ENCODE data around the gene TMEM119. TPM values are rescaled to one million over a fixed set of nuclear protein-coding genes. Genes with fewer than 3 reads are reported as not detected.

TMEM119 gene
- total RNA-seq, 1 donor from 2014 or later: 34.6 TPM

DNA sequence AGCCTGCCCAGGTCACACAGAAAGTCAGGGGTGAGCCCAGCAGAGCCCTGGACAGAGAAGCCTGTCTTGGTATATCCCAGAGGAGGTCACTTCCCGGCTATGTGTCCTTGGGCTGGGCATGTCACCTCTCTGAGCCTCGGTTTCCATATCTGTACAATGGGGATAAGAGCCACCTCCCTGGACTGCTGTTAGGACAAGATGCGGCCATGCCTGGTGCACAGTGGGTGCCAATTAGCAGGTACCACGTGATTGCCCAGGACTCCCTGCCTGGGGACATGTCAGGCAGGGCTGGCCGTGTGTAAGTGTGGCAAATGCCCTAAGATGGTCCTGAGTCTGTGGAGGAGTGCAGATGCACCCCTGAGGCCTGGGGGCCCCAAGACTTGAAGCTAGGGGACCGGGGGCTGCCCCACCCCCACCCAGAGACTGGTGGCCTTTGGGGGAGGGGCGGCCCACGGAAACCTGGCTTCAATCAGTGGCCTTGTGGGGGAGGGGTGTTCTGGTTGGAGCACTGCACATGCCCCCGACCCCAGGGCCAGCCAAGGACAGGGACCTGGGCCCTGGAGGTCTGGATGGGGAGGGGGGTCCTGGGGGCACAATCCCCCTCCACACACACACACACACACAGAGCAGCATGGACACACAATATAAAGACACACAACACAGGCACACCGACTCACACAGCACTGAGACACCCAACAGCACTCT lies 878 bp downstream of the TMEM119 start:
- Histone ChIP-seq H3K9me3 (no peaks in the 10 kb centered on the region), H3K27ac (peak overlapping the region; percentile 86), H3K36me3 (no peaks in the 10 kb centered on the region), H3K4me1 (peaks cover 25% of the 10 kb centered on the region), H3K27me3 (no peaks in the 10 kb centered on the region), H3K4me3 (peak overlapping the region; percentile 41 to 52)
- TF ChIP-seq POLR2AphosphoS5 (IDR thresholded peaks at IDR 0.05; ENCODE audit: insufficient read depth in 1 of 2, low read depth in 1 of 2): no peak
- TF ChIP-seq, protein P1, sequence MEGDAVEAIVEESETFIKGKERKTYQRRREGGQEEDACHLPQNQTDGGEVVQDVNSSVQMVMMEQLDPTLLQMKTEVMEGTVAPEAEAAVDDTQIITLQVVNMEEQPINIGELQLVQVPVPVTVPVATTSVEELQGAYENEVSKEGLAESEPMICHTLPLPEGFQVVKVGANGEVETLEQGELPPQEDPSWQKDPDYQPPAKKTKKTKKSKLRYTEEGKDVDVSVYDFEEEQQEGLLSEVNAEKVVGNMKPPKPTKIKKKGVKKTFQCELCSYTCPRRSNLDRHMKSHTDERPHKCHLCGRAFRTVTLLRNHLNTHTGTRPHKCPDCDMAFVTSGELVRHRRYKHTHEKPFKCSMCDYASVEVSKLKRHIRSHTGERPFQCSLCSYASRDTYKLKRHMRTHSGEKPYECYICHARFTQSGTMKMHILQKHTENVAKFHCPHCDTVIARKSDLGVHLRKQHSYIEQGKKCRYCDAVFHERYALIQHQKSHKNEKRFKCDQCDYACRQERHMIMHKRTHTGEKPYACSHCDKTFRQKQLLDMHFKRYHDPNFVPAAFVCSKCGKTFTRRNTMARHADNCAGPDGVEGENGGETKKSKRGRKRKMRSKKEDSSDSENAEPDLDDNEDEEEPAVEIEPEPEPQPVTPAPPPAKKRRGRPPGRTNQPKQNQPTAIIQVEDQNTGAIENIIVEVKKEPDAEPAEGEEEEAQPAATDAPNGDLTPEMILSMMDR (IDR thresholded peaks at IDR 0.05): no peak
- no peak for TF ChIP-seq POLR2A (IDR thresholded peaks at IDR 0.05)
- DNase-seq (ENCODE audit: extremely low spot score in 2 of 2): no peak
- intact Hi-C loops (cut with DNase I): no loop called here

- peaks cover 25% of the 10 kb centered on the region for H3K4me1 ChIP-seq
- TF ChIP-seq POLR2A (IDR thresholded peaks at IDR 0.05) (no peak), POLR2AphosphoS5 (IDR thresholded peaks at IDR 0.05; ENCODE audit: insufficient read depth in 1 of 2, low read depth in 1 of 2) (no peak)
- TF ChIP-seq, protein P1 (IDR thresholded peaks at IDR 0.05): no peak
- H3K27ac ChIP-seq: peak overlapping the region; percentile 86
- no peaks in the 10 kb centered on the region for H3K9me3 ChIP-seq
- intact Hi-C loops (cut with DNase I): no loop called here
- H3K4me3 ChIP-seq: peak overlapping the region; percentile 41 to 52
- no peaks in the 10 kb centered on the region for H3K36me3 ChIP-seq
- no peaks in the 10 kb centered on the region for H3K27me3 ChIP-seq
- no peak for DNase-seq (ENCODE audit: extremely low spot score in 2 of 2)
Measured at GRCh38 chr12:108595711-108596647, 1.9 kb downstream of the TMEM119 start.

GRCh38 chr12:108594960-108595710 lies 2.7 kb downstream of the TMEM119 start:
- Histone ChIP-seq H3K27me3 (no peaks in the 10 kb centered on the region), H3K4me3 (peak overlapping the region in 1 of 2 donors; percentile 41), H3K9me3 (no peaks in the 10 kb centered on the region), H3K4me1 (peaks cover 25% of the 10 kb centered on the region), H3K36me3 (no peaks in the 10 kb centered on the region), H3K27ac (no peak overlapping the region)
- TF ChIP-seq POLR2AphosphoS5 (IDR thresholded peaks at IDR 0.05; ENCODE audit: insufficient read depth in 1 of 2, low read depth in 1 of 2) (no peak), POLR2A (IDR thresholded peaks at IDR 0.05) (no peak)
- TF ChIP-seq, protein P1 (IDR thresholded peaks at IDR 0.05): no peak
- no peak for DNase-seq (ENCODE audit: extremely low spot score in 2 of 2)
- intact Hi-C loops (cut with DNase I): no loop called here

GRCh38 chr12:108594323-108594903 lies 3.5 kb downstream of the TMEM119 start:
- H3K9me3 ChIP-seq: no peaks in the 10 kb centered on the region
- no peak overlapping the region for H3K4me3 ChIP-seq
- intact Hi-C loops (cut with DNase I): no loop called here
- peak overlapping the region; percentile 8 for H3K27ac ChIP-seq
- no peaks in the 10 kb centered on the region for H3K27me3 ChIP-seq
- no peak for DNase-seq (ENCODE audit: extremely low spot score in 2 of 2)
- H3K36me3 ChIP-seq: no peaks in the 10 kb centered on the region
- no peak for TF ChIP-seq POLR2A (IDR thresholded peaks at IDR 0.05)
- TF ChIP-seq, protein P1 (IDR thresholded peaks at IDR 0.05): no peak
- TF ChIP-seq POLR2AphosphoS5 (IDR thresholded peaks at IDR 0.05; ENCODE audit: insufficient read depth in 1 of 2, low read depth in 1 of 2): no peak
- peaks cover 27% of the 10 kb centered on the region for H3K4me1 ChIP-seq
